BJ (cell line): ENCODE results near the gene BCAS3. TPM values are rescaled to one million over a fixed set of nuclear protein-coding genes. Genes with fewer than 3 reads are reported as not detected.
A peak's percentile ranks its signal among the peaks of the same experiment; 100 is the strongest.
"Not testable (repeated sequence)": the region's sequence is repeated elsewhere in the genome, so short reads cannot be mapped to it uniquely, and the experiment has no call there.

Experiments
- CTCF ChIA-PET: fragments of 350-600 bp; formaldehyde crosslinking; extraction: SDS; loops from one replicate; lab custom pipeline; 2021; ENCODE audit warnings: antibody characterized with exemption, inconsistent platforms; lab: Yijun Ruan, JAX
- POLR2A ChIA-PET: fragments of 300-600 bp; sonication (Branson Sonifier 250); formaldehyde crosslinking; extraction: SDS; loops from one replicate; lab custom pipeline; 2021; ENCODE audit warnings: antibody characterized with exemption; lab: Charles Lee
- DNase-seq: peaks from one replicate; pipeline ENCODE4 v3.0.0-alpha.2; 2011; ENCODE audit warnings: low read depth
- H3K27me3 ChIP-seq: 2 replicates; pipeline ENCODE4 v1.6.0; 2011; ENCODE audit warnings: low read length; ENCODE audit not compliant: control insufficient read depth, insufficient read depth
- H3K36me3 ChIP-seq: 2 replicates; pipeline ENCODE4 v1.5.1; 2011; ENCODE audit warnings: low read length; ENCODE audit not compliant: control insufficient read depth, insufficient read depth
- H3K4me3 ChIP-seq: 2 replicates; pipeline ENCODE4 v1.5.1; 2011; ENCODE audit warnings: low read depth, mild to moderate bottlenecking, control low read depth, low read length
- polyA plus RNA-seq: library from polyadenylated mRNA; depleted of rRNA; stranded (reverse); fragments of >200 nt; gene quantifications from 2 replicates; pipeline ENCODE4 v1.2.3, GENCODE V29; 2011
- TF ChIP-seq, protein P1 (sequence below): IDR thresholded peaks from 2 replicates; pipeline ENCODE4 v1.5.1; 2011; ENCODE audit warnings: low read depth, mild to moderate bottlenecking, control low read depth, inconsistent platforms, low read length, moderate library complexity; ENCODE audit not compliant: insufficient read depth

The BCAS3 gene
- polyA plus RNA-seq, 1 experiment, result 19.5 TPM

- no peak for DNase-seq
- Histone ChIP-seq H3K27me3 (no peaks in the 10 kb centered on the region), H3K4me3 (no peak overlapping the region), H3K36me3 (no peaks in the 10 kb centered on the region)
- TF ChIP-seq, protein P1, sequence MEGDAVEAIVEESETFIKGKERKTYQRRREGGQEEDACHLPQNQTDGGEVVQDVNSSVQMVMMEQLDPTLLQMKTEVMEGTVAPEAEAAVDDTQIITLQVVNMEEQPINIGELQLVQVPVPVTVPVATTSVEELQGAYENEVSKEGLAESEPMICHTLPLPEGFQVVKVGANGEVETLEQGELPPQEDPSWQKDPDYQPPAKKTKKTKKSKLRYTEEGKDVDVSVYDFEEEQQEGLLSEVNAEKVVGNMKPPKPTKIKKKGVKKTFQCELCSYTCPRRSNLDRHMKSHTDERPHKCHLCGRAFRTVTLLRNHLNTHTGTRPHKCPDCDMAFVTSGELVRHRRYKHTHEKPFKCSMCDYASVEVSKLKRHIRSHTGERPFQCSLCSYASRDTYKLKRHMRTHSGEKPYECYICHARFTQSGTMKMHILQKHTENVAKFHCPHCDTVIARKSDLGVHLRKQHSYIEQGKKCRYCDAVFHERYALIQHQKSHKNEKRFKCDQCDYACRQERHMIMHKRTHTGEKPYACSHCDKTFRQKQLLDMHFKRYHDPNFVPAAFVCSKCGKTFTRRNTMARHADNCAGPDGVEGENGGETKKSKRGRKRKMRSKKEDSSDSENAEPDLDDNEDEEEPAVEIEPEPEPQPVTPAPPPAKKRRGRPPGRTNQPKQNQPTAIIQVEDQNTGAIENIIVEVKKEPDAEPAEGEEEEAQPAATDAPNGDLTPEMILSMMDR, result no peak
- CTCF ChIA-PET, result no interaction called here
- POLR2A ChIA-PET, result no interaction called here
These were observed 290.6 kb downstream of the BCAS3 start for GRCh38 chr17:60968266-60968665.

- no peak for DNase-seq
- ChIA-PET POLR2A (no interaction called here), CTCF (interaction anchor here (0.7 kb wide), 1 partner anchor 249 kb away, joined by 3 read pairs; no protein-coding TSS in a partner anchor)
- H3K4me3 ChIP-seq, result no peak overlapping the region
- no peaks in the 10 kb centered on the region for H3K27me3 ChIP-seq
- no peaks in the 10 kb centered on the region for H3K36me3 ChIP-seq
- TF ChIP-seq, protein P1, result no peak
These were observed 291.9 kb downstream of the BCAS3 start for GRCh38 chr17:60969500-60970037.

GRCh38 chr17:60970741-60971140, 293.1 kb downstream of the BCAS3 start:
- TF ChIP-seq, protein P1, result no peak
- Histone ChIP-seq H3K36me3 (no peaks in the 10 kb centered on the region), H3K27me3 (no peaks in the 10 kb centered on the region), H3K4me3 (no peak overlapping the region)
- ChIA-PET POLR2A (no interaction called here), CTCF (interaction anchor here (1.0 to 2.7 kb wide), 9 partner anchors 22 to 580 kb away, joined by 3 to 35 read pairs (median 7); no protein-coding TSS in a partner anchor)
- no peak for DNase-seq

DNA sequence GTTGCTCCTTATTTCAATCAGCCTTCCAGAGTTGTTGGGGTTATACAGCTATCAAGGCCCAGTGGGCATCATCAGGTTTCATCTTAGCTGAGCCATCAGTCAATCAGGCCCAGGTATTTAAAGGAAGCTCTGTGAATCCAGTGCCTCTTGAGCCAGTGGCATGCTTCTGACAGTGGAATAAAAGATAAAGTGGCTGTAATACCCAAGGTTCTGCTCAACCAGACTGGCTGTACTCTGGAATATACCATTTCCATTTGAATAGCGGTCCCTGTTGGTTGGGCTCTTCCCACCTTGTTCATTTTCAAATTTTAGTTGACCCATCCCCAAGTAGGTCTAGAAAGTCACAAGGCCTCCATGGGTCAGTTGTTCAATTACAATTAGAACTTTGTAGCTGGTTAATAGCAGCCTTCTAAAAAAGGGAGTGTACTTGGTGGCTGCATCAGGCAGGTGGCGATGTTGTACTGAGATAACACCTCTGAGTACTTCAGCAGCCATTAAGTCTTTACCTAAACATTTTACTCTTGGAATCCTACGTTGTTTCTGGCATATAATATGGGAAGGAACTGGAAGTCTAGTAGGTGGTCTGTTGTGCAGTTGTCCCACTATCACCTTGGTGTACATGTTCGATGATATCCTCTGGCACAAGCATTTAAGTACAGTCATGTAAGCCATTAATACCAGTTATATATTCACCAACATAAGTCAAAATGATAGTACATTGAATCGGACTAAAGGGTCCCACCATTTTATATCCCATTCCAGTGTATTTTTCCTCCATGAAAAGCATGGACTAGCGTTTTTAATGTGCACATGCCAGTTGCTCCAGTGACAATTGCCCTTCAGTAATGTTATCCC, 294.1 kb downstream of the BCAS3 start:
- ChIA-PET POLR2A (no interaction called here), CTCF (interaction anchor here (0.6 to 2.7 kb wide), 32 partner anchors 9 to 603 kb away, joined by 3 to 35 read pairs (median 5); partner anchors contain the start of gene TBX2)
- DNase-seq, result no peak
- no peaks in the 10 kb centered on the region for H3K36me3 ChIP-seq
- H3K27me3 ChIP-seq, result no peaks in the 10 kb centered on the region
- H3K4me3 ChIP-seq, result no peak overlapping the region
- TF ChIP-seq, protein P1, result peak; percentile 71

GRCh38 chr17:60976861-60977260, 299.2 kb downstream of the BCAS3 start:
- CTCF ChIA-PET, H3K27me3 ChIP-seq, H3K36me3 ChIP-seq, POLR2A ChIA-PET, H3K4me3 ChIP-seq, DNase-seq: not testable (repeated sequence)
